Esophagus muscularis mucosa (tissue), 4 donors: Measurements from ENCODE around the gene MANBA. TPM values are rescaled to one million over a fixed set of nuclear protein-coding genes. Genes with fewer than 3 reads are reported as not detected.
A peak's percentile ranks its signal among the peaks of the same experiment; 100 is the strongest.

Experiments used
- DNase-seq: peaks from one replicate; pipeline ENCODE4 v3.0.0-alpha.2; 2017; ENCODE audit errors: extremely low spot score
- H3K27ac ChIP-seq, 4 donors: fragments of 200-600 bp; sonication (generic); replicated peaks in 1 of 4; 1 replicate in 3 of 4; 2 replicates in 1 of 4; pipeline ENCODE4 v1.5.1; 2016 to 2019; ENCODE audit warnings: mild to moderate bottlenecking in 1 of 4
- H3K27me3 ChIP-seq, 4 donors: fragments of 200-600 bp; sonication (generic); one replicate each; pipeline versions ENCODE4 v1.5.1 to v1.6.0; 2016 to 2019
- H3K36me3 ChIP-seq, 4 donors: fragments of 200-600 bp; sonication (generic); one replicate each; pipeline ENCODE4 v1.5.1; 2016 to 2019
- H3K4me1 ChIP-seq, 4 donors: fragments of 200-600 bp; sonication (generic); one replicate each; pipeline ENCODE4 v1.5.1; 2016 to 2019
- H3K4me3 ChIP-seq, 4 donors: fragments of 200-600 bp; sonication (generic); 1 replicate in 2 of 4; 2 replicates in 2 of 4; pipeline ENCODE4 v1.5.1; 2016 to 2019; ENCODE audit warnings: mild to moderate bottlenecking in 4 of 4, moderate library complexity in 1 of 4
- H3K9me3 ChIP-seq, 4 donors: fragments of 200-600 bp; sonication (generic); 1 replicate in 3 of 4; 2 replicates in 1 of 4; pipeline ENCODE4 v1.5.1; 2016 to 2019
- CTCF ChIP-seq, 3 experiments: fragments of 200-600 bp in 2 of 3; fragments of 450-650 bp in 1 of 3; sonication (generic) in 2 of 3; IDR thresholded peaks; one replicate each; pipeline ENCODE4 v1.5.1; 2017 to 2019; ENCODE audit warnings: antibody characterized with exemption in 3 of 3, mild to moderate bottlenecking in 2 of 3, moderate library complexity in 1 of 3
- EP300 ChIP-seq: sonication (generic); formaldehyde crosslinking; IDR thresholded peaks from one replicate; pipeline ENCODE4 v1.6.1; 2017; ENCODE audit warnings: antibody characterized with exemption
- POLR2A ChIP-seq: fragments of 450-650 bp; IDR thresholded peaks from one replicate; pipeline ENCODE4 v1.6.1; 2017; ENCODE audit warnings: antibody characterized with exemption, moderate library complexity, mild to moderate bottlenecking, low read depth
- POLR2AphosphoS5 ChIP-seq, 2 donors: sonication (generic); formaldehyde crosslinking; IDR thresholded peaks; one replicate each; pipeline ENCODE4 v1.6.1; 2017; ENCODE audit warnings: antibody characterized with exemption in 2 of 2
- WGBS: methylation state at CpG from one replicate; pipeline ENCODE4 v1.1.5; 2018; 5-methylcytosine and 5-hydroxymethylcytosine counted together
- intact Hi-C: fragments of 100-400 bp; cut with DNase I; formaldehyde crosslinking; loops from one replicate; pipeline ENCODE4 v1.15.1; 2023
- total RNA-seq, 4 donors: library from RNA; depleted of rRNA; stranded (reverse); fragments of >200 nt; gene quantifications; one replicate each; pipeline versions ENCODE4 v1.1.0 to v1.2.1, GENCODE V29; 2016

Gene MANBA
- total RNA-seq, 4 donors from 2014 or later: 22.1 to 24.9 (median 24.5) TPM

- H3K9me3 ChIP-seq: no peaks in the 10 kb centered on the region
- no peaks in the 10 kb centered on the region for H3K27me3 ChIP-seq
- TF ChIP-seq CTCF (IDR thresholded peaks at IDR 0.05): no peak
- TF ChIP-seq POLR2A: no peak
- TF ChIP-seq EP300: no peak
- no peak for TF ChIP-seq POLR2AphosphoS5 (IDR thresholded peaks at IDR 0.05)
- H3K4me1 ChIP-seq: no peaks in the 10 kb centered on the region
- no peak overlapping the region for H3K4me3 ChIP-seq
- DNase-seq: no peak
- intact Hi-C loops: no loop called here
- H3K27ac ChIP-seq: no peak overlapping the region
- H3K36me3 ChIP-seq: no peaks in the 10 kb centered on the region
- WGBS: 59% methylated on average over 2 of the region's 2 CpGs
These were observed 13.5 kb upstream of the MANBA start for GRCh38 chr4:102774254-102774653.

- no peak for DNase-seq
- WGBS: 79% methylated on average over 4 of the region's 4 CpGs
- intact Hi-C loops: no loop called here
- no peak overlapping the region for H3K27ac ChIP-seq
- H3K9me3 ChIP-seq: no peaks in the 10 kb centered on the region
- H3K36me3 ChIP-seq: no peaks in the 10 kb centered on the region
- H3K4me3 ChIP-seq: no peak overlapping the region
- H3K27me3 ChIP-seq: no peaks in the 10 kb centered on the region
- H3K4me1 ChIP-seq: no peaks in the 10 kb centered on the region
- TF ChIP-seq POLR2AphosphoS5 (IDR thresholded peaks at IDR 0.05): no peak
These were observed 12.1 kb upstream of the MANBA start for GRCh38 chr4:102772738-102773340.

GRCh38 chr4:102764901-102765300 is 4.1 kb upstream of the MANBA start:
- no peaks in the 10 kb centered on the region for H3K27me3 ChIP-seq
- intact Hi-C loops: no loop called here
- peaks cover 5 to 13% (median 11%) of the 10 kb centered on the region in 4 donors for H3K4me1 ChIP-seq
- no peak overlapping the region for H3K4me3 ChIP-seq
- H3K27ac ChIP-seq: no peak overlapping the region
- TF ChIP-seq EP300 (no peak), POLR2AphosphoS5 (IDR thresholded peaks at IDR 0.05) (no peak), CTCF (IDR thresholded peaks at IDR 0.05) (no peak), POLR2A (no peak)
- H3K9me3 ChIP-seq: no peaks in the 10 kb centered on the region
- H3K36me3 ChIP-seq: no peaks in the 10 kb centered on the region
- DNase-seq: no peak
- WGBS: 90% methylated on average over 3 of the region's 3 CpGs

GRCh38 chr4:102761906-102762305 is 1.1 kb upstream of the MANBA start:
- WGBS: 69% methylated on average over 14 of the region's 14 CpGs
- H3K36me3 ChIP-seq: no peaks in the 10 kb centered on the region
- peaks cover 9 to 26% (median 23%) of the 10 kb centered on the region in 4 donors for H3K4me1 ChIP-seq
- DNase-seq: no peak
- intact Hi-C loops: loop anchor here (2.0 kb wide), 2 partner anchors 63 to 105 kb away; no protein-coding TSS in a partner anchor
- H3K9me3 ChIP-seq: no peaks in the 10 kb centered on the region
- no peak for TF ChIP-seq EP300
- no peak for TF ChIP-seq CTCF (IDR thresholded peaks at IDR 0.05)
- TF ChIP-seq POLR2AphosphoS5 (IDR thresholded peaks at IDR 0.05): no peak
- no peak for TF ChIP-seq POLR2A
- H3K27ac ChIP-seq: peak overlapping the region in 1 of 4 donors; percentile 82
- peak overlapping the region; percentile 77 to 91 (median 86) for H3K4me3 ChIP-seq
- H3K27me3 ChIP-seq: no peaks in the 10 kb centered on the region

- Histone ChIP-seq H3K27ac (peak overlapping the region; percentile 78 to 90 (median 83)), H3K4me1 (peaks cover 9 to 26% (median 23%) of the 10 kb centered on the region in 4 donors), H3K4me3 (peak overlapping the region; percentile 77 to 91 (median 86)), H3K27me3 (no peaks in the 10 kb centered on the region), H3K36me3 (no peaks in the 10 kb centered on the region), H3K9me3 (no peaks in the 10 kb centered on the region)
- intact Hi-C loops: loop anchor here (2.0 kb wide), 2 partner anchors 64 to 106 kb away; no protein-coding TSS in a partner anchor
- 2% methylated on average over 14 of the region's 15 CpGs for WGBS
- no peak for TF ChIP-seq EP300
- no peak for TF ChIP-seq POLR2AphosphoS5 (IDR thresholded peaks at IDR 0.05)
- TF ChIP-seq POLR2A: no peak
- TF ChIP-seq CTCF (IDR thresholded peaks at IDR 0.05): no peak
- no peak for DNase-seq
These were observed 531 bp upstream of the MANBA start for GRCh38 chr4:102761296-102761701.
